Measurements from ENCODE around the gene GLUD2.
"Not testable (repeated sequence)": the region's sequence is repeated elsewhere in the genome, so short reads cannot be mapped to it uniquely, and the experiment has no call there.

Gene GLUD2

GRCh38 chrX:121047441-121048419 is at the start of gene GLUD2:
Gene GLUD2 (plus strand): TSS chrX:121047610. CDS start chrX:121047685, 75 bp downstream.
- DNase-seq, result not testable (repeated sequence)

- no peak for DNase-seq
Measured at GRCh38 chrX:120999413-120999812, 48.0 kb upstream of the GLUD2 start.

GRCh38 chrX:121000589-121000988 is 46.8 kb upstream of the GLUD2 start:
- DNase-seq, result no peak

GRCh38 chrX:121008920-121009319 is 38.5 kb upstream of the GLUD2 start:
- no peak for DNase-seq

GRCh38 chrX:121009764-121010163 is 37.6 kb upstream of the GLUD2 start:
- DNase-seq, result no peak

- DNase-seq, result no peak
Measured at GRCh38 chrX:121010218-121010617, 37.2 kb upstream of the GLUD2 start.

GRCh38 chrX:121011254-121011653 is 36.2 kb upstream of the GLUD2 start:
- DNase-seq, result no peak

- no peak for DNase-seq
Measured at GRCh38 chrX:121013897-121014455, 33.4 kb upstream of the GLUD2 start.

GRCh38 chrX:121014826-121015225 is 32.6 kb upstream of the GLUD2 start:
- DNase-seq, result no peak

GRCh38 chrX:121028419-121028818 is 19.0 kb upstream of the GLUD2 start:
- DNase-seq, result no peak

- DNase-seq, result no peak
Measured at GRCh38 chrX:121030083-121030482, 17.3 kb upstream of the GLUD2 start.

- no peak for DNase-seq
Measured at GRCh38 chrX:121032531-121032930, 14.9 kb upstream of the GLUD2 start.

- DNase-seq, result no peak
Measured at GRCh38 chrX:121036137-121036536, 11.3 kb upstream of the GLUD2 start.

GRCh38 chrX:121036951-121037350 is 10.5 kb upstream of the GLUD2 start:
- DNase-seq, result no peak

- no peak for DNase-seq
Measured at GRCh38 chrX:121050781-121051180, 3.4 kb downstream of the GLUD2 start.

GRCh38 chrX:121052122-121052521 is 4.7 kb downstream of the GLUD2 start:
- no peak for DNase-seq

- no peak for DNase-seq
Measured at GRCh38 chrX:121062289-121062688, 14.9 kb downstream of the GLUD2 start.

GRCh38 chrX:121064579-121064978 is 17.2 kb downstream of the GLUD2 start:
- DNase-seq, result no peak

- not testable (repeated sequence) for DNase-seq
Measured at GRCh38 chrX:121084247-121084646, 36.8 kb downstream of the GLUD2 start.

- no peak for DNase-seq
Measured at GRCh38 chrX:121084903-121085611, 37.6 kb downstream of the GLUD2 start.

- no peak for DNase-seq
Measured at GRCh38 chrX:121085612-121086010, 38.2 kb downstream of the GLUD2 start.

- DNase-seq, result no peak
Measured at GRCh38 chrX:121093011-121093410, 45.6 kb downstream of the GLUD2 start.

All from AML-193 (cell line).